Measurements from ENCODE around the gene LIME1. TPM values are rescaled to one million over a fixed set of nuclear protein-coding genes. Genes with fewer than 3 reads are reported as not detected.

The LIME1 gene
- total RNA-seq, 1 experiment from 2014 or later = 13.5 TPM

- Mint-ChIP-seq H3K36me3 (ENCODE audit: insufficient read depth in 1 of 3, low read depth in 3 of 3) (peaks cover 0 to 14% (median 14%) of the 10 kb centered on the region in 3 experiments; a peak in 4 of 7 replicates), H3K4me3 (no peak overlapping the region), H3K27me3 (ENCODE audit: low read depth) (no peaks in the 10 kb centered on the region), H3K9me3 (no peaks in the 10 kb centered on the region), H3K27ac (peak overlapping the region in 1 of 3 experiments; percentile 70; a peak in 2 of 7 replicates), H3K4me1 (peaks cover 0 to 2% of the 10 kb centered on the region in 2 experiments; a peak in 1 of 4 replicates)
- no peak for DNase-seq
- no peak overlapping the region for H3K27ac ChIP-seq (ENCODE audit: insufficient read length, low read depth, low read length)
- no peak overlapping the region for H3K18ac ChIP-seq (ENCODE audit: insufficient read length, low read depth, low read length)
- H3T11ph ChIP-seq (ENCODE audit: low read length) = no peak overlapping the region
- H3K79me1 ChIP-seq (ENCODE audit: insufficient read depth, low read depth, low read length, poor library complexity, severe bottlenecking) = no peaks in the 10 kb centered on the region
- H2BK20ac ChIP-seq (ENCODE audit: low read depth, low read length, poor library complexity, severe bottlenecking) = no peak overlapping the region
- no peak overlapping the region for H2BK15ac ChIP-seq (ENCODE audit: low read depth, low read length)
- H2AK5ac ChIP-seq (ENCODE audit: insufficient read length, low read length) = no peak overlapping the region
- H4K20me1 ChIP-seq (ENCODE audit: control insufficient read depth, insufficient read depth, insufficient read length) = no peaks in the 10 kb centered on the region
- H3K79me2 ChIP-seq (ENCODE audit: insufficient read depth, low read length) = no peaks in the 10 kb centered on the region
- H3K4ac ChIP-seq (ENCODE audit: low read depth, low read length) = no peak overlapping the region
- H3K27me3 ChIP-seq (ENCODE audit: insufficient read depth, low read length) = no peaks in the 10 kb centered on the region
- no peak overlapping the region for H3K14ac ChIP-seq (ENCODE audit: insufficient read depth, low read length)
- no peak overlapping the region for H4K91ac ChIP-seq (ENCODE audit: insufficient read length, low read depth, low read length)
- H2BK120ac ChIP-seq (ENCODE audit: low read depth, low read length, poor library complexity, severe bottlenecking) = no peak overlapping the region
- no peak overlapping the region for H2BK12ac ChIP-seq (ENCODE audit: insufficient read length, low read depth, low read length)
- no peak overlapping the region for H2AFZ ChIP-seq (ENCODE audit: low read length)
- no peaks in the 10 kb centered on the region for H3K4me1 ChIP-seq (ENCODE audit: insufficient read depth, low read length)
- H4K5ac ChIP-seq (ENCODE audit: insufficient read length, low read depth, low read length) = no peak overlapping the region
- no peaks in the 10 kb centered on the region for H3K9me3 ChIP-seq (ENCODE audit: control insufficient read depth, low read depth, low read length)
- no peak overlapping the region for H4K8ac ChIP-seq (replicated peaks; ENCODE audit: insufficient read length, low read depth, low read length)
- no peak overlapping the region for H3K56ac ChIP-seq (ENCODE audit: insufficient read length, low read depth, low read length)
- WGBS (ENCODE audit: extremely low coverage, insufficient read length, low lambda C conversion rate) = no CpG with 5 or more reads among the region's 25 CpGs
- no peak overlapping the region for H3K4me2 ChIP-seq (ENCODE audit: insufficient read depth, insufficient read length, low read length)
- no peak for TF ChIP-seq CTCF (conservative IDR thresholded peaks at IDR 0.05)
- H3K9ac ChIP-seq (ENCODE audit: extremely low read depth, insufficient read length, low read length) = no peak overlapping the region
- no peak overlapping the region for H2BK5ac ChIP-seq (ENCODE audit: insufficient read length, low read length)
- peaks cover 9% of the 10 kb centered on the region for H3K23me2 ChIP-seq (ENCODE audit: insufficient read length, low read depth, low read length, poor library complexity, severe bottlenecking)
- no peak overlapping the region for H3K23ac ChIP-seq (ENCODE audit: insufficient read length, low read depth, low read length)
Measured at GRCh38 chr20:63744574-63745423, 8.3 kb downstream of the LIME1 start.
